GM19395 (cell line): Measurements from ENCODE around the gene GRN.

Experiments
- ATAC-seq: cut with Tn5 transposase; IDR thresholded peaks from one replicate; pipeline ENCODE4 v1.9.1; 2021; ENCODE audit warnings: mild to moderate bottlenecking, moderate library complexity; ENCODE audit not compliant: unreplicated experiment

GRN gene

DNA sequence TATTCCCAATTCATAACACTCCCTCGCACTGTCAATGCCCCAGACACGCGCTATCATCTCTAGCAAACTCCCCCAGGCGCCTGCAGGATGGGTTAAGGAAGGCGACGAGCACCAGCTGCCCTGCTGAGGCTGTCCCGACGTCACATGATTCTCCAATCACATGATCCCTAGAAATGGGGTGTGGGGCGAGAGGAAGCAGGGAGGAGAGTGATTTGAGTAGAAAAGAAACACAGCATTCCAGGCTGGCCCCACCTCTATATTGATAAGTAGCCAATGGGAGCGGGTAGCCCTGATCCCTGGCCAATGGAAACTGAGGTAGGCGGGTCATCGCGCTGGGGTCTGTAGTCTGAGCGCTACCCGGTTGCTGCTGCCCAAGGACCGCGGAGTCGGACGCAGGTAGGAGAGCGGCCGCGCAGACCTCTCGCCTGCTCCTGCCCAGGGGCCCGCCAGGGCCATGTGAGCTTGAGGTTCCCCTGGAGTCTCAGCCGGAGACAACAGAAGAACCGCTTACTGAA, at the start of gene GRN:
GRN (plus strand) TSS at position 364 of the 515 bp plus-strand sequence. CDS start 3,863 bp downstream, outside the sequence.
- peak; percentile 61 for ATAC-seq

- ATAC-seq = no peak
These were observed 47.1 kb upstream of the GRN start for GRCh38 chr17:44297975-44298374.

DNA sequence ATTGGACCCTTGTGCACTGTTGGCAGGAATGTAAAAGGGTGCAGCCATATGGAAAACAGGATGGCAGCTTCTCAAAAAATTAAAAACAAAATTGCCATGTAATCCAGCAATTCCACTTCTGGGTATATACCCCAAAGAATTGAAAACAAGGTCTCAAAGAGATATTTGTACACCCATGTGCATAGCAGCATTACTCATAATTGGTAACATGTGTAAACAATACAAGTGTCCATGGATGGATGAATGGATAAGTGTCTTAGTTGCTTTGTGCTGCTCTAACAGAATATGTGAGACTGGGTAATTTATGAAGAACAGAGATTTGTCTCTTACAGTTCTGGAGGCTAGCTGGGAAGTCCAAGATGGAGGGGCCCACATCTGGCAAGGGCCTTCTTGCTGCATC, 40.5 kb upstream of the GRN start:
- no peak for ATAC-seq

DNA sequence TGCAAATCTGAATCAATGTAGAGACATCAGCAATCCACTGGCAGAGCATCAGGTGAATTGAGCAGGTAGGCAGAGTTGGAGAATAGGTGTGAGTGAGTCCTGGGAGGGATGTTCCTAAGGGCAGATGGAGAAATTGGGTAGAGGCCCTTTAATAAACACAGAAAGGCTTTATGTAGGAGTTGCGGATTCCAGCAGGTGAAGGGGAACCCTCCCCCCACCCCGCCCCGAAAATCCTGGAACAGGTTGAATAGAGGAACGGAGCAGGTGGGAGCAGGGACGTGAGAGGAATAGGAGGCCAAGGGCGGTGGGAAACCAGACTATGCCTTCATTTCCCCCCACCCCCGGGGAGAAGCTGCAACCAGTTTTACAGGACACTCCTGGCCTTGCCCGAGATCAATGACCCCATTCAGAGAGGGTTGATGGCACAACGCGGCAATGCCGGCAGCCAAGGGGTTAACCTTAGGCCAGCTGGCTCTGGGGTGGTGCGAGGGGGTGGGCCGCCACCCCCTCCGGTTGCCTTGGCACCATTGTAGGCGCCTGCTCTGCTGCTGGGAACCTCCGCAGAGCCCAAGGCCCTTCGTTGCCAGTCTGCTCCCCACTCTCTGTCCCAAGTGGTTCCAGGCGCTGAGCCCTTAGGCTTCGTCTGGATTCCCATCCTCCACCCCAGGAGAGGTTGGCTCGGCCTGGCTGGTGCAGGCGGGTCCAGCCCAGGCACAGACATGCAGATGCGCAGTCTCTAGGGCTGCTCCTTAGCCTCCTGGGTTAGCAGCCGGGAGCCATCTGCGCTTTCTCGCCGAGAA, 37.5 kb upstream of the GRN start:
- no peak for ATAC-seq

DNA sequence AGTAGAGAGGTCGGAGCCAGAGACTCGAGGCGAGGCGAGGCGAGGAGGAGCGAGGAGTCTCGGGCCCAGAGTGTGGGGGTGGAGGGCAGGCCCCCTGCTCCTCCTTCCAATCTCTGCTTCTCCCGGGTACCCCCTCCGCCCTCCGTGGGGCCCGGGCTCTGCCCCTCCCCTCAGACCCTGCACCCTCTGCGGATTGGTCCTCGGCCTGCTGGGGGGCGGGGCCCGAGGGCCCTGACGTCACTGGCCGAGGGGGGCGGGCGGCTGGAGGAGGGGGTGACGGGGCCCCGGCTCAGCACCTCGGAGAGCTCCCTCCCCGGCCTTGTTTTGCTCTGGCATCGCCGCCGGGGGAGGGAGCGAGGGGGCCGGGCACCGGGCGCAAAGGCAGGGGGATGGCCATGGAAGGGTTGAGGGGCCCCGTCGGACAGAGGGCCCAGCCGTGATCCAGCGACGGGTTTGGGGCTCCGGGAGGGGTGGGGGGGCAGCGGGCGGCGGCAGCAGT, 36.7 kb upstream of the GRN start, which contains the start of gene RUNDC3A:
RUNDC3A (plus strand) TSS at position 282 of the 499 bp plus-strand sequence. CDS start 232 bp downstream, outside the sequence.
- no peak for ATAC-seq

DNA sequence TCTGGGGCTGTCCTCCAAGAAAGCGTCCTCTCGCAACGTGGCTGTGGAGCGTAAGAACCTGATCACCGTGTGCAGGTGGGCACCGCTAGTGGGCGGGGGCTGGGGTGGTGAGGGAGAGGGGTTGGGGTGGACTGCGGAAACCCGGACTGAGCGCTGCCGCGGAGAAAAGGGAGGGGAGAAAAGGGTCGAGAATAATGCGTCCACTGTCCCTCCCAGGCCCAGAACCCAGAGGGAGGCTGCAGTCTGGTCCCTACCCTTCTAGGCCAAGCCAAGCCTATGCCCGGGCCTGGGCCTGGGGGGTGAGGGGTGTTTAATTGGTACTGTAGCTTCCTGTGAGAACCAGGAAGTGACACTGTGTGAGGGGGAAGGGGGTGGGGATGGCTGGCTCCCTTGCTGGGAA, 36.2 kb upstream of the GRN start:
- ATAC-seq = no peak

DNA sequence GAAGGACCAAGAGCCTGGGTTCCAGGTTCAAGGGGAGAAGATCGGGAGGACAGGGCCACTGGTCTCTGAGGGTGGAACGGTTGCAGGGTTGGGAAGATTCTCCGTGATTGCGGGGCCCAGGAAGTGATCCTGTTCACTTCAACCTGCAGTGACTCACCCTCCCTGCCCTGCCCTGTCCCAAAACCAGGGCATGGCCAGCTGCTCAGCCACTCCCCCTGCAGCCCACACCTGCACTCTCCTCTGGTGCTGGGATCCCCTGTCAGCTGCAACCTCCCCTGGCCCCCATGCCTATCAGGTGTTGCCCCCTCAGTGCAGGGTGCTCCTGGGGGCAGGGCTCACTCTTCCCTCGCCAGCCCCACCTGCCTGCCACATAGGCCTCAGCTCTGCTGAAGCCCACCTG, 35.6 kb upstream of the GRN start:
- ATAC-seq = no peak

- no peak for ATAC-seq
These were observed 34.9 kb upstream of the GRN start for GRCh38 chr17:44310188-44310587.

DNA sequence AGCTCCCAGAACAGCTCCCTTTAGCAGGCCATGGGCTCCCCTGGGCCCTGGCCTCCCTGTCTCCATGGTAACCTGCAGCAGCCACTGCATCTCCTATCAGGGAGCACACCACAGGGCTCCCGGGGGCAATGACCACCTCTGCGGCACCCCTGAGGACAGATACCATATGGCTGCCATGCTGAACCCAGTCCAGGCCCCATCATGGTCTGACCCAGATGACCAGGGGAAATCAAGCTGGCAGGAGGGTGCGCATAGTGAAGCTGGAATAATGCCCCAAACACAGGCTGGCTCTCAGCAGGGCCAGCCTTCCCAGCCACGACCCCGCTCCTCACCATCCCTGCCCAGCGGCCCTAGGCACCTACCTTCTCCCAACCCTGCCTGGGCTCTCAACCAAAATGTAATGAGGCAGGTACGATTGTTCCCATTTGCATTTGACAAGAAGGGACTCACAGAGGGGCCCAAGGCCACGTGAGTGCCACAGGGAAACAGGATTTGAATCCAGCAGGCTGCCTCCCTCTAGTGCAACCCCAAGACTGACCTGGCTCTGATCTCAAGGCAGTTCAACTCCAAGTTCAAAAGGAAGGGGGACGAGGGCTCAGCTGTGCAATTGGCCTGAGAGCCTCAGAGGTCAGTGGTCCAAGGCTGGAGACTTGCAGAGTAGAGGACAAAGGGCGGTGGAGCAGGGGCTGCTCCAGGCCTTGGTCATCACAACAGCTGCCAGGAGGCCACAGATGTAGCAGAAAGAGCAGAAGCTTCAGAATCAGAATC, 34.3 kb upstream of the GRN start:
- ATAC-seq = no peak

GRCh38 chr17:44311562-44312181, 33.4 kb upstream of the GRN start:
- ATAC-seq = no peak

DNA sequence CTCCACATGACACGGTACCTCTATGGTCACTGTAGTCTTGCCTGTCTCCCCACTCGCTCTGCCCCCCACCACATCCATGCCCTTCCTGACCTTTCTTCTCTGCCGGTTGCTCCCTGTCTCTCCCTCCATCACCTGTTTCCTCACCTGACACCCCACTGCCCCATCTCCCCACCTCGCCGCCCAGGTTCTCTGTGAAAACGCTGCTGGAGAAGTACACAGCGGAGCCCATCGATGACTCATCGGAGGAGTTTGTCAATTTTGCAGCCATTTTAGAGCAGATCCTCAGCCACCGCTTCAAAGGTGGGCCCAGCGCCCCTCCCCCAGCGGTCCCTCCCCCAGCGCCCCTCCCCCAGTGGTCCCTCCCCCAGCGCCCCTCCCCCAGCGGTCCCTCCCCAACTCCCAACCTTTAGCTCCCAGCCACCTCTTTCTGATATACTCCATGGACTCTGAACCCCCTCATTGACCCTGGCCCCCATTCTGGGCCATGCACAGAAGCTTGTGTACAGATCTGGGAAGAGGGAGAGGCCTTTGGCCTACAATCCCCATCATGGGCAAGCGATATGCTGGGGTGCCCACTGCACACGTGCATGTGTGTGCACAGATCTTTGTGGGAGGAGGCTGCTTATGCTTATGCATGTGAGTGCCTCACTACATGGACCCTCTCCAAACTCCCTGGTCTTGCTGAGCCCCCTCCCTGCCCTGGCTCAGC, 32.6 kb upstream of the GRN start:
- ATAC-seq = no peak

DNA sequence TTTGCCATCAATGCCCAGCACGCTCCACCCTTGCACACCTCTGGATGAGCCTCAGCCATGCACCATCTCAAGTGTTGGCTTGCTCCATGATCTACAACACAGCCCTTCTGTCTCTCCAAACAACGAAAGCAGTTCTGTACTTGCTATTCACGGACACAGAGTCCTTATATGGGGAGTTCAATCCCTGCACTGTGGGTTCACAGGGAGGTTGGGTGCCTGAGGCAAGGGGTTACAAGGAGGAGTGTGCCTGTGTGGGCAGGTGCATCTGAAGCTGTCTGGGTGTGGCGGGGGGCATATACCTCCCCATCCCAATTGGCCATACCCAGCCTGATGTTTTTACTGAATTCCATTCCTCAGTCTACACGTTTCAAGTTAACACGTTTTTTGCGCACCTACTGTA, 31.1 kb upstream of the GRN start:
- no peak for ATAC-seq

- ATAC-seq = no peak
These were observed 30.6 kb upstream of the GRN start for GRCh38 chr17:44314524-44314868.

DNA sequence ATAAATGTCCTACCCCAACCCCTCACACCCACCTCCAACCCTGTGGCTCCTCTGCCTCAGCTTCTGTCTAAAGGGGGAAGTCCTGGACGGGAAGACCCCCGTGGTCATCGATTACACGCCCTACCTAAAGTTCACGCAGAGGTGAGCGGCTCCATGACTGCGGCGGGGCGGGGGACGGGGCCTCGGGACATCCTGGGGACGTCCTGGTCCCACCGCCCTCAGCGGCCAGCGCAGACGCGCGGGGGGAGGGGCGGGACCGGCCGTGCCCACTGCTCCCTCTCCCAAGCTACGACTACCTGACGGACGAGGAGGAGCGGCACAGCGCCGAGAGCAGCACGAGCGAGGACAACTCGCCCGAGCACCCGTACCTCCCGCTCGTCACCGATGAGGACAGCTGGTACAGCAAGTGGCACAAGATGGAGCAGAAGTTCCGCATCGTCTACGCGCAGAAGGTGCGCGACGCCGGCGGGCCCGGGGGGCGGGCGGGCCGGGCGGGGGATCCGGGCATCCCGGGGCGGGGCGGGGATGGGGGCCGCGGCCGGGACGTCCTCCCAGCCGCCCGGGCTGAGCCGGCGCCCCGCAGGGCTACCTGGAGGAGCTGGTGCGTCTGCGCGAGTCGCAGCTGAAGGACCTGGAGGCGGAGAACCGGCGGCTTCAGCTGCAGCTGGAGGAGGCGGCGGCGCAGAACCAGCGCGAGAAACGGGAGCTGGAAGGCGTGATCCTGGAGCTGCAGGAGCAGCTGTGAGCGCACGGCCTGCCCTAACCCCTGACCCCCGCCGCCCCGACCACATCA, 30.0 kb upstream of the GRN start:
- no peak for ATAC-seq

- no peak for ATAC-seq
These were observed 29.1 kb upstream of the GRN start for GRCh38 chr17:44315760-44316731.

- ATAC-seq = no peak
These were observed 27.6 kb upstream of the GRN start for GRCh38 chr17:44317545-44317944.

DNA sequence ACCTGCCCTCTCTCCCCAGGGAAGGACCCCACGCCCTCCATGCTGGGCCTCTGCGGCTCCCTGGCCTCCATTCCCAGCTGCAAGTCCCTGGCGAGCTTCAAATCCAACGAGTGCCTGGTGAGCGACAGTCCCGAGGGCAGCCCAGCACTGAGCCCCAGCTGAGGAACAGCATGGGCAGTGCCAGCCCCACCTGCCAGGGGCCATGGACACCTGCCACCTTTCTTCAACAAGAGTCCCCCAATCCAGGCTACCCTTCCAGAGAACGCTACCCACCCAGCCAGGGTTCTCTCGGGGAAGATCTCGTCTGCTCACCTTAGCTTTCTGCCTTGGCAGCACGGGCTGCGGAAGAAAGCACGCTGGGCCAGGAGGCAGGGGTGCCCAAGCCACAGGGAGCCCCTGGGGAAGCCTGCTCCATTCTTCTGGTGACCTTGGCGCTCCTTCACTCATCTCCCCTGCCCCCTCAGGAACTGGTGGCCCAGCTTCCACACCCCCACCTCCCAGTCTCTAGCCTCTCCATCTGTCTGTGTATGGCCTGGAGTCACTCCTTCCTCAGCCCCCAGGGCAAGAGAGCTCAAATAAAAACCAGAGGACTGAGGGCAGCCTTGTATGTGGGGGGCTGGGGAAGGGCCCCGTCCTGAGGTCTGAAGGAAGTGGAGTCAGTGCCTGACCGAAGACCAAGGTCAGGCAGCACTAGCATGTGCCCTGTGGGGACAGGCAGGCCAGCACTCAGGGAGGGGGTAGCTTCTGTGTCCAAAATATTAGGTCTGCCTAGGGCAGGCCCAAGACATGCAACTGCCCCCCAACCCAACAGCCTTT, 26.8 kb upstream of the GRN start:
- ATAC-seq = no peak

- no peak for ATAC-seq
These were observed 25.0 kb upstream of the GRN start for GRCh38 chr17:44320066-44320465.
